ENCODE results near the gene ATXN7L1. TPM values are rescaled to one million over a fixed set of nuclear protein-coding genes. Genes with fewer than 3 reads are reported as not detected.

ATXN7L1 gene
- polyA plus RNA-seq, 4 donors, result 9.5 to 10.4 (median 10.0) TPM

GRCh38 chr7:105830405-105831301 lies 45.7 kb downstream of the ATXN7L1 start:
- no peak for DNase-seq (ENCODE audit: low read depth in 4 of 4, low spot score in 3 of 4)

GRCh38 chr7:105829681-105830322 lies 46.6 kb downstream of the ATXN7L1 start:
- DNase-seq (ENCODE audit: low read depth in 4 of 4, low spot score in 3 of 4), result no peak

- DNase-seq (ENCODE audit: low read depth in 4 of 4, low spot score in 3 of 4), result no peak
Observed at GRCh38 chr7:105828141-105828540, 48.3 kb downstream of the ATXN7L1 start.

- no peak for DNase-seq (ENCODE audit: low read depth in 4 of 4, low spot score in 3 of 4)
Observed at GRCh38 chr7:105827151-105827875, 49.1 kb downstream of the ATXN7L1 start.

- DNase-seq (ENCODE audit: low read depth in 4 of 4, low spot score in 3 of 4), result no peak
Observed at GRCh38 chr7:105826143-105826542, 50.3 kb downstream of the ATXN7L1 start.

GRCh38 chr7:105825371-105825770 lies 51.0 kb downstream of the ATXN7L1 start:
- no peak for DNase-seq (ENCODE audit: low read depth in 4 of 4, low spot score in 3 of 4)

- no peak for DNase-seq (ENCODE audit: low read depth in 4 of 4, low spot score in 3 of 4)
Observed at GRCh38 chr7:105822806-105823205, 53.6 kb downstream of the ATXN7L1 start.

GRCh38 chr7:105821527-105821926 lies 54.9 kb downstream of the ATXN7L1 start:
- no peak for DNase-seq (ENCODE audit: low read depth in 4 of 4, low spot score in 3 of 4)

GRCh38 chr7:105820363-105821066 lies 55.9 kb downstream of the ATXN7L1 start:
- no peak for DNase-seq (ENCODE audit: low read depth in 4 of 4, low spot score in 3 of 4)

GRCh38 chr7:105819559-105819958 lies 56.8 kb downstream of the ATXN7L1 start:
- no peak for DNase-seq (ENCODE audit: low read depth in 4 of 4, low spot score in 3 of 4)

- DNase-seq (ENCODE audit: low read depth in 4 of 4, low spot score in 3 of 4), result no peak
Observed at GRCh38 chr7:105816954-105817615, 59.3 kb downstream of the ATXN7L1 start.

GRCh38 chr7:105816266-105816843 lies 60.0 kb downstream of the ATXN7L1 start:
- DNase-seq (ENCODE audit: low read depth in 4 of 4, low spot score in 3 of 4), result no peak

- DNase-seq (ENCODE audit: low read depth in 4 of 4, low spot score in 3 of 4), result no peak
Observed at GRCh38 chr7:105815576-105815975, 60.8 kb downstream of the ATXN7L1 start.

- no peak for DNase-seq (ENCODE audit: low read depth in 4 of 4, low spot score in 3 of 4)
Observed at GRCh38 chr7:105814481-105814880, 61.9 kb downstream of the ATXN7L1 start.

- DNase-seq (ENCODE audit: low read depth in 4 of 4, low spot score in 3 of 4), result no peak
Observed at GRCh38 chr7:105811189-105811847, 65.1 kb downstream of the ATXN7L1 start.

GRCh38 chr7:105810556-105810955 lies 65.8 kb downstream of the ATXN7L1 start:
- no peak for DNase-seq (ENCODE audit: low read depth in 4 of 4, low spot score in 3 of 4)

GRCh38 chr7:105808703-105809590 lies 67.5 kb downstream of the ATXN7L1 start:
- no peak for DNase-seq (ENCODE audit: low read depth in 4 of 4, low spot score in 3 of 4)

- no peak for DNase-seq (ENCODE audit: low read depth in 4 of 4, low spot score in 3 of 4)
Observed at GRCh38 chr7:105808209-105808608, 68.2 kb downstream of the ATXN7L1 start.
